ENCODE data around the gene PLEKHN1. TPM values are rescaled to one million over a fixed set of nuclear protein-coding genes. Genes with fewer than 3 reads are reported as not detected.

PLEKHN1 gene
- total and polyA plus RNA-seq, 7 experiments from 2014 or later, result 0.18 to 3.0 (median 0.83) TPM; not detected in 1

- H3K4me1 Mint-ChIP-seq, result peaks cover 0 to 11% (median 8%) of the 10 kb centered on the region in 7 donors
- Histone ChIP-seq H3K4me1 (ENCODE audit: control insufficient read depth in 2 of 2, insufficient read depth in 2 of 2, low read length in 2 of 2) (peaks cover 3 to 18% of the 10 kb centered on the region in 2 donors), H3K36me3 (ENCODE audit: control insufficient read depth in 2 of 3, insufficient read depth in 3 of 3, low read length in 3 of 3) (peaks cover 0 to 28% (median 0%) of the 10 kb centered on the region in 3 experiments), H3K4me3 (ENCODE audit: low read length) (no peak overlapping the region), H3K27ac (ENCODE audit: low read depth, low read length) (no peak overlapping the region), H3K9me3 (ENCODE audit: control insufficient read depth in 2 of 3, low read length in 3 of 3) (no peaks in the 10 kb centered on the region), H3K27me3 (ENCODE audit: control insufficient read depth in 2 of 2, insufficient read depth in 2 of 2, low read length in 2 of 2) (peaks cover 3 to 11% of the 10 kb centered on the region in 2 donors)
- ChIA-PET CTCF (no interaction called here), POLR2A (interaction anchor here (1.5 kb wide), 1 partner anchor 16 kb away, joined by 5 read pairs; the partner anchor contains the start of gene NOC2L)
- H3K9me3 Mint-ChIP-seq, result no peaks in the 10 kb centered on the region
- H3K4me3 Mint-ChIP-seq, result peak overlapping the region in 1 of 10 donors; percentile 56
- H3K36me3 Mint-ChIP-seq, result peaks cover 0 to 20% (median 5%) of the 10 kb centered on the region in 5 donors
- peaks cover 5 to 35% (median 17%) of the 10 kb centered on the region in 5 donors for H3K27me3 Mint-ChIP-seq
- no peak for DNase-seq
- intact Hi-C loops (cut with micrococcal nuclease), result no loop called here
- no peak overlapping the region for H3K27ac Mint-ChIP-seq
- ATAC-seq, result no peak
Measured at GRCh38 chr1:942411-942821, 23.9 kb upstream of the PLEKHN1 start.

- intact Hi-C loops (cut with micrococcal nuclease), result no loop called here
- Mint-ChIP-seq H3K4me1 (peaks cover 0 to 11% (median 8%) of the 10 kb centered on the region in 7 donors), H3K36me3 (peaks cover 0 to 21% (median 5%) of the 10 kb centered on the region in 5 donors), H3K27me3 (peaks cover 5 to 31% (median 15%) of the 10 kb centered on the region in 5 donors), H3K27ac (no peak overlapping the region), H3K9me3 (no peaks in the 10 kb centered on the region), H3K4me3 (peak overlapping the region in 1 of 10 donors; percentile 56)
- Histone ChIP-seq H3K27ac (ENCODE audit: low read depth, low read length) (no peak overlapping the region), H3K36me3 (ENCODE audit: control insufficient read depth in 2 of 3, insufficient read depth in 3 of 3, low read length in 3 of 3) (peaks cover 0 to 33% (median 0%) of the 10 kb centered on the region in 3 experiments), H3K4me3 (ENCODE audit: low read length) (no peak overlapping the region), H3K4me1 (ENCODE audit: control insufficient read depth in 2 of 2, insufficient read depth in 2 of 2, low read length in 2 of 2) (peaks cover 3 to 18% of the 10 kb centered on the region in 2 donors), H3K9me3 (ENCODE audit: control insufficient read depth in 2 of 3, low read length in 3 of 3) (no peaks in the 10 kb centered on the region), H3K27me3 (ENCODE audit: control insufficient read depth in 2 of 2, insufficient read depth in 2 of 2, low read length in 2 of 2) (peaks cover 3 to 11% of the 10 kb centered on the region in 2 donors)
- POLR2A ChIA-PET, result interaction anchor here (1.1 to 1.5 kb wide), 2 partner anchors 9 to 16 kb away, joined by 3 to 5 read pairs; partner anchors contain the start of gene NOC2L
- CTCF ChIA-PET, result interaction anchor here (0.6 kb wide), 1 partner anchor 136 kb away, joined by 4 read pairs; no protein-coding TSS in a partner anchor
- ATAC-seq (no peak), DNase-seq (no peak)
Measured at GRCh38 chr1:942864-943533, 23.3 kb upstream of the PLEKHN1 start.

- no peak for ATAC-seq
- Histone ChIP-seq H3K9me3 (ENCODE audit: control insufficient read depth in 2 of 3, low read length in 3 of 3) (no peaks in the 10 kb centered on the region), H3K4me1 (ENCODE audit: control insufficient read depth in 2 of 2, insufficient read depth in 2 of 2, low read length in 2 of 2) (peaks cover 3 to 18% of the 10 kb centered on the region in 2 donors), H3K36me3 (ENCODE audit: control insufficient read depth in 2 of 3, insufficient read depth in 3 of 3, low read length in 3 of 3) (peaks cover 0 to 41% (median 0%) of the 10 kb centered on the region in 3 experiments), H3K27me3 (ENCODE audit: control insufficient read depth in 2 of 2, insufficient read depth in 2 of 2, low read length in 2 of 2) (peaks cover 3 to 11% of the 10 kb centered on the region in 2 donors), H3K4me3 (ENCODE audit: low read length) (no peak overlapping the region), H3K27ac (ENCODE audit: low read depth, low read length) (no peak overlapping the region)
- Mint-ChIP-seq H3K4me3 (peak overlapping the region in 1 of 10 donors; percentile 56), H3K9me3 (no peaks in the 10 kb centered on the region), H3K4me1 (peaks cover 0 to 11% (median 8%) of the 10 kb centered on the region in 7 donors), H3K36me3 (peaks cover 1 to 21% (median 6%) of the 10 kb centered on the region in 5 donors), H3K27me3 (peaks cover 0 to 24% (median 12%) of the 10 kb centered on the region in 5 donors), H3K27ac (no peak overlapping the region)
- ChIA-PET POLR2A (interaction anchor here (1.1 to 1.5 kb wide), 2 partner anchors 9 to 15 kb away, joined by 3 to 5 read pairs; partner anchors contain the start of gene NOC2L), CTCF (interaction anchor here (0.6 kb wide), 1 partner anchor 135 kb away, joined by 4 read pairs; no protein-coding TSS in a partner anchor)
- DNase-seq, result no peak
- intact Hi-C loops (cut with micrococcal nuclease), result no loop called here
Measured at GRCh38 chr1:943545-944340, 22.5 kb upstream of the PLEKHN1 start.

GRCh38 chr1:944341-945325, 21.6 kb upstream of the PLEKHN1 start:
- POLR2A ChIA-PET, result no interaction called here
- no peak for DNase-seq
- H3K4me3 ChIP-seq (ENCODE audit: low read length), result no peak overlapping the region
- Mint-ChIP-seq H3K27me3 (peaks cover 0 to 17% (median 7%) of the 10 kb centered on the region in 5 donors), H3K9me3 (no peaks in the 10 kb centered on the region), H3K27ac (no peak overlapping the region), H3K36me3 (peaks cover 4 to 27% (median 8%) of the 10 kb centered on the region in 5 donors), H3K4me1 (peaks cover 0 to 11% (median 7%) of the 10 kb centered on the region in 7 donors), H3K4me3 (no peak overlapping the region)
- H3K9me3 ChIP-seq (ENCODE audit: control insufficient read depth in 2 of 3, low read length in 3 of 3), result no peaks in the 10 kb centered on the region
- peaks cover 0 to 50% (median 0%) of the 10 kb centered on the region in 3 experiments for H3K36me3 ChIP-seq (ENCODE audit: control insufficient read depth in 2 of 3, insufficient read depth in 3 of 3, low read length in 3 of 3)
- peaks cover 3 to 11% of the 10 kb centered on the region in 2 donors for H3K27me3 ChIP-seq (ENCODE audit: control insufficient read depth in 2 of 2, insufficient read depth in 2 of 2, low read length in 2 of 2)
- CTCF ChIA-PET, result no interaction called here
- intact Hi-C loops (cut with micrococcal nuclease), result no loop called here
- ATAC-seq, result no peak
- H3K27ac ChIP-seq (ENCODE audit: low read depth, low read length), result no peak overlapping the region
- H3K4me1 ChIP-seq (ENCODE audit: control insufficient read depth in 2 of 2, insufficient read depth in 2 of 2, low read length in 2 of 2), result peaks cover 3 to 18% of the 10 kb centered on the region in 2 donors

- POLR2A ChIA-PET, result no interaction called here
- Mint-ChIP-seq H3K27ac (no peak overlapping the region), H3K27me3 (peaks cover 0 to 11% (median 4%) of the 10 kb centered on the region in 5 donors), H3K4me3 (peak overlapping the region in 2 of 10 donors; percentile 7 to 20), H3K9me3 (no peaks in the 10 kb centered on the region), H3K4me1 (peaks cover 0 to 8% (median 5%) of the 10 kb centered on the region in 7 donors), H3K36me3 (peaks cover 4 to 38% (median 15%) of the 10 kb centered on the region in 5 donors)
- intact Hi-C loops (cut with micrococcal nuclease), result no loop called here
- Histone ChIP-seq H3K4me1 (ENCODE audit: control insufficient read depth in 2 of 2, insufficient read depth in 2 of 2, low read length in 2 of 2) (peaks cover 2 to 11% of the 10 kb centered on the region in 2 donors), H3K4me3 (ENCODE audit: low read length) (no peak overlapping the region), H3K9me3 (ENCODE audit: control insufficient read depth in 2 of 3, low read length in 3 of 3) (no peaks in the 10 kb centered on the region), H3K27me3 (ENCODE audit: control insufficient read depth in 2 of 2, insufficient read depth in 2 of 2, low read length in 2 of 2) (peaks cover 1 to 9% of the 10 kb centered on the region in 2 donors), H3K36me3 (ENCODE audit: control insufficient read depth in 2 of 3, insufficient read depth in 3 of 3, low read length in 3 of 3) (peaks cover 0 to 63% (median 8%) of the 10 kb centered on the region in 3 experiments), H3K27ac (ENCODE audit: low read depth, low read length) (no peak overlapping the region)
- DNase-seq (no peak), ATAC-seq (no peak)
- CTCF ChIA-PET, result no interaction called here
Measured at GRCh38 chr1:945688-946556, 20.4 kb upstream of the PLEKHN1 start.

All from naive thymus-derived CD4-positive, alpha-beta T cell (primary cell).